ENCODE measurements around the gene RAB39B.
"Not testable (repeated sequence)": the region's sequence is repeated elsewhere in the genome, so short reads cannot be mapped to it uniquely, and the experiment has no call there.

RAB39B gene

GRCh38 chrX:155246748-155247147 is 17.5 kb downstream of the RAB39B start:
- Histone ChIP-seq H3K4me1 (ENCODE audit: control insufficient read depth in 1 of 2, insufficient read depth in 2 of 2, low read length in 2 of 2) (no peaks in the 10 kb centered on the region), H3K36me3 (ENCODE audit: control insufficient read depth in 1 of 2, insufficient read depth in 2 of 2, low read length in 2 of 2) (no peaks in the 10 kb centered on the region), H3K4me3 (ENCODE audit: low read depth in 1 of 2, low read length in 2 of 2) (no peak overlapping the region), H3K9me3 (ENCODE audit: control insufficient read depth in 1 of 2, low read length in 2 of 2) (no peaks in the 10 kb centered on the region), H3K27ac (ENCODE audit: low read length) (no peak overlapping the region), H3K27me3 (ENCODE audit: low read depth, low read length) (no peaks in the 10 kb centered on the region)

- no peaks in the 10 kb centered on the region for H3K4me1 ChIP-seq (ENCODE audit: control insufficient read depth in 1 of 2, insufficient read depth in 2 of 2, low read length in 2 of 2)
- H3K27ac ChIP-seq (ENCODE audit: low read length): no peak overlapping the region
- peaks cover 4 to 14% of the 10 kb centered on the region in 2 donors for H3K36me3 ChIP-seq (ENCODE audit: control insufficient read depth in 1 of 2, insufficient read depth in 2 of 2, low read length in 2 of 2)
- no peaks in the 10 kb centered on the region for H3K9me3 ChIP-seq (ENCODE audit: control insufficient read depth in 1 of 2, low read length in 2 of 2)
- H3K27me3 ChIP-seq (ENCODE audit: low read depth, low read length): no peaks in the 10 kb centered on the region
- no peak overlapping the region for H3K4me3 ChIP-seq (ENCODE audit: low read depth in 1 of 2, low read length in 2 of 2)
Observed at GRCh38 chrX:155242300-155242699, 22.0 kb downstream of the RAB39B start.

GRCh38 chrX:155237719-155238118 is 26.6 kb downstream of the RAB39B start:
- H3K4me3 ChIP-seq (ENCODE audit: low read depth in 1 of 2, low read length in 2 of 2): no peak overlapping the region
- H3K9me3 ChIP-seq (ENCODE audit: control insufficient read depth in 1 of 2, low read length in 2 of 2): no peaks in the 10 kb centered on the region
- peaks cover 13 to 21% of the 10 kb centered on the region in 2 donors for H3K36me3 ChIP-seq (ENCODE audit: control insufficient read depth in 1 of 2, insufficient read depth in 2 of 2, low read length in 2 of 2)
- no peaks in the 10 kb centered on the region for H3K27me3 ChIP-seq (ENCODE audit: low read depth, low read length)
- no peak overlapping the region for H3K27ac ChIP-seq (ENCODE audit: low read length)
- H3K4me1 ChIP-seq (ENCODE audit: control insufficient read depth in 1 of 2, insufficient read depth in 2 of 2, low read length in 2 of 2): no peaks in the 10 kb centered on the region

DNA sequence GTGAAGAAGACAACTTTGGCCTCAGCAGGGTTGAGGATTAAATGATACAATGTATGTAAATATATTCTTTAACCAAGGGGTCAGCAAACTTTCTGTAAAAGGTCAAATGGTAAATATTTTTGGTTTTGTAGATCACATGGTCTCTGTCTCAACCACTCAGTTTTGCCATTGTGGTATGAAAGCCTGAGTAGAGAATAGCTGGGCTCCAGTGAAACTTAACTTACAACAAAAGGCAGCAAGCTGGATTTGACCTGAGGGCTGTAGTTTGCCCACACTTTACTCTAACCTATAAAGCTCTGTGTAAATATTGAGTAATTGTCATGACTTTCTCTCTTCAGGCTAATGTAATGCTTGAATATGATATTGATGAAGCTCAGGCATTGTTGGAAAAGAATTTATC is 28.4 kb downstream of the RAB39B start:
- peaks cover 13 to 20% of the 10 kb centered on the region in 2 donors for H3K36me3 ChIP-seq (ENCODE audit: control insufficient read depth in 1 of 2, insufficient read depth in 2 of 2, low read length in 2 of 2)
- no peaks in the 10 kb centered on the region for H3K4me1 ChIP-seq (ENCODE audit: control insufficient read depth in 1 of 2, insufficient read depth in 2 of 2, low read length in 2 of 2)
- no peak overlapping the region for H3K4me3 ChIP-seq (ENCODE audit: low read depth in 1 of 2, low read length in 2 of 2)
- no peaks in the 10 kb centered on the region for H3K9me3 ChIP-seq (ENCODE audit: control insufficient read depth in 1 of 2, low read length in 2 of 2)
- no peak overlapping the region for H3K27ac ChIP-seq (ENCODE audit: low read length)
- H3K27me3 ChIP-seq (ENCODE audit: low read depth, low read length): no peaks in the 10 kb centered on the region

- Histone ChIP-seq H3K36me3 (ENCODE audit: control insufficient read depth in 1 of 2, insufficient read depth in 2 of 2, low read length in 2 of 2) (peaks cover 14 to 26% of the 10 kb centered on the region in 2 donors), H3K9me3 (ENCODE audit: control insufficient read depth in 1 of 2, low read length in 2 of 2) (no peaks in the 10 kb centered on the region), H3K27me3 (ENCODE audit: low read depth, low read length) (no peaks in the 10 kb centered on the region), H3K27ac (ENCODE audit: low read length) (no peak overlapping the region), H3K4me1 (ENCODE audit: control insufficient read depth in 1 of 2, insufficient read depth in 2 of 2, low read length in 2 of 2) (no peaks in the 10 kb centered on the region), H3K4me3 (ENCODE audit: low read depth in 1 of 2, low read length in 2 of 2) (no peak overlapping the region)
Observed at GRCh38 chrX:155231163-155231562, 33.1 kb downstream of the RAB39B start.

DNA sequence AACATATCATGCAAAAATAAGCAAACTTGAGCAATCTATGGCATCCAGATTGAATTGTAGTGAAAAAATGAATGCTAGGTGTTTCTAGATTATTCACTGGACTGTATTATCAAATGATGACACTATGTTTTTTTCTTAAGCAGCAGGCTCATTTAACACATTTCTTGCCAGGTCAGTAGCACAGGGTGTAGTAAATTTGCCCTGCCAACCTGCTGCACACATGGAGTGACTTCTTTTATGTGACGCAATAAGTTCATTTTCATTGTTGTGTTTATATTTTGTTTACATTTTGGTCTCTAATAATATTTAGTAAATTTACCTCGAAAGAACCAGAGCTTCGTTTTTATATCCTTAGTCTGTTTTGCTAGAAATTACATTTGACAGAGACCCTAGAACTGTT is 38.5 kb downstream of the RAB39B start:
- Histone ChIP-seq H3K4me3 (ENCODE audit: low read depth in 1 of 2, low read length in 2 of 2) (no peak overlapping the region), H3K27ac (ENCODE audit: low read length) (no peak overlapping the region), H3K9me3 (ENCODE audit: control insufficient read depth in 1 of 2, low read length in 2 of 2) (no peaks in the 10 kb centered on the region), H3K27me3 (ENCODE audit: low read depth, low read length) (no peaks in the 10 kb centered on the region), H3K4me1 (ENCODE audit: control insufficient read depth in 1 of 2, insufficient read depth in 2 of 2, low read length in 2 of 2) (no peaks in the 10 kb centered on the region), H3K36me3 (ENCODE audit: control insufficient read depth in 1 of 2, insufficient read depth in 2 of 2, low read length in 2 of 2) (peaks cover 11 to 28% of the 10 kb centered on the region in 2 donors)

DNA sequence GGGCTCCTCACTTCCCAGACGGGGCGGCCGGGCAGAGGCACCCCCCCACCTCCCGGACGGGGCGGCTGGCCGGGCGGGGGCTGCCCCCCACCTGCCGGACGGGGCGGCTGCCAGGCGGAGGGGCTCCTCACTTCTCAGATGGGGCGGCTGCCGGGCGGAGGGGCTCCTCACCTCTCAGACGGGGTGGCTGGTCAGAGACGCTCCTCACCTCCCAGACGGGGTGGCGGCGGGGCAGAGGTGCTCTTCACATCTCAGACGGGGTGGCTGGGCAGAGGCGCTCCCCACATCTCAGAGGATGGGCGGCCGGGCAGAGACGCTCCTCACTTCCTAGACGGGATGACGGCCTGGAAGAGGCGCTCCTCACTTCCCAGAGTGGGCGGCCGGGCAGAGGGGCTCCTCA is 40.5 kb downstream of the RAB39B start:
- H3K27ac ChIP-seq (ENCODE audit: low read length); H3K4me1 ChIP-seq (ENCODE audit: control insufficient read depth in 1 of 2, insufficient read depth in 2 of 2, low read length in 2 of 2); H3K4me3 ChIP-seq (ENCODE audit: low read depth in 1 of 2, low read length in 2 of 2); H3K27me3 ChIP-seq (ENCODE audit: low read depth, low read length); H3K9me3 ChIP-seq (ENCODE audit: control insufficient read depth in 1 of 2, low read length in 2 of 2): not testable (repeated sequence)
- peaks cover 8 to 21% of the 10 kb centered on the region in 2 donors for H3K36me3 ChIP-seq (ENCODE audit: control insufficient read depth in 1 of 2, insufficient read depth in 2 of 2, low read length in 2 of 2)

DNA sequence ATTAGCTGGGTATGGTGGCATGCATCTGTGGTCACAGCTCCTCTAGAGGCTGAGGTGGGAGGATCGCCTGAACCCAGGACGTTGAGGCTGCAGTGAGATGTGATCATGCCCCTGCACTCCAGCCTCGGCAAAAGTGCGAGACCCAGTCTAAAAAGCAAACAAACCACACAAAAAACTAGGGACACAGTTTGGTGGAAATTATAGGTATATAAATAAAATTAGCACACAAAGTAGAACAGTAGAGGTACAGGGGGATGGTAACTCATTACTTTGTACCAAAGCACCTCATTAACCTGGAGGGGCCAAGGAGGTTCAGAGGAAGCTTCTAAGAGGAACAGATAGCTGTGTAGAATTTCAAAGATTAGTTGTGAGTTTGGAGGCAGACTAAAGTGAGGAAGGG is 42.9 kb downstream of the RAB39B start:
- Histone ChIP-seq H3K27me3 (ENCODE audit: low read depth, low read length) (no peaks in the 10 kb centered on the region), H3K36me3 (ENCODE audit: control insufficient read depth in 1 of 2, insufficient read depth in 2 of 2, low read length in 2 of 2) (peaks cover 0 to 5% of the 10 kb centered on the region in 2 donors), H3K27ac (ENCODE audit: low read length) (no peak overlapping the region), H3K9me3 (ENCODE audit: control insufficient read depth in 1 of 2, low read length in 2 of 2) (no peaks in the 10 kb centered on the region), H3K4me1 (ENCODE audit: control insufficient read depth in 1 of 2, insufficient read depth in 2 of 2, low read length in 2 of 2) (peaks cover 6 to 14% of the 10 kb centered on the region in 2 donors), H3K4me3 (ENCODE audit: low read depth in 1 of 2, low read length in 2 of 2) (no peak overlapping the region)

DNA sequence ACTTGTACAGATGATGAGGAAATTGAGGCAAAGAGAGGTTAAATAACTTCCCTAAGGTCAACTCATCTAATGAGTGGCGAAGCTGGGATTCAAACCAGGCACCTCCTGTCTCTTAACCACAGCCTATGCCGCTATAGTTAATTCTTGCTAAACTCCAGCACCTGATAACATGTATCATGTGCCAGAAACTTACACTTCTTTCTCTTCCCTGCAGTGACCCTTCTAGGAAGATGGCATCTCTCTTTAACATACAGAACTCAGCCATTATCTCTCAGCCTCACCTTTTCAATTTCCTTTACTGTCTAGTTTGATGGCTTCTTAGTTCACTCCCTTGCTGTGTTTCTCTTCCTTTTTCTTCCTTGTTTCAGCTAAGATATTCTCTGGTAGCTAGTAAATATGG is 45.5 kb downstream of the RAB39B start:
- H3K4me3 ChIP-seq (ENCODE audit: low read depth in 1 of 2, low read length in 2 of 2): no peak overlapping the region
- H3K27me3 ChIP-seq (ENCODE audit: low read depth, low read length): no peaks in the 10 kb centered on the region
- peaks cover 0 to 5% of the 10 kb centered on the region in 2 donors for H3K36me3 ChIP-seq (ENCODE audit: control insufficient read depth in 1 of 2, insufficient read depth in 2 of 2, low read length in 2 of 2)
- peaks cover 9 to 14% of the 10 kb centered on the region in 2 donors for H3K4me1 ChIP-seq (ENCODE audit: control insufficient read depth in 1 of 2, insufficient read depth in 2 of 2, low read length in 2 of 2)
- H3K27ac ChIP-seq (ENCODE audit: low read length): no peak overlapping the region
- H3K9me3 ChIP-seq (ENCODE audit: control insufficient read depth in 1 of 2, low read length in 2 of 2): no peaks in the 10 kb centered on the region

- peaks cover 0 to 5% of the 10 kb centered on the region in 2 donors for H3K36me3 ChIP-seq (ENCODE audit: control insufficient read depth in 1 of 2, insufficient read depth in 2 of 2, low read length in 2 of 2)
- peak overlapping the region; percentile 72 to 81 for H3K4me3 ChIP-seq (ENCODE audit: low read depth in 1 of 2, low read length in 2 of 2)
- peak overlapping the region; percentile 67 for H3K27ac ChIP-seq (ENCODE audit: low read length)
- H3K9me3 ChIP-seq (ENCODE audit: control insufficient read depth in 1 of 2, low read length in 2 of 2): no peaks in the 10 kb centered on the region
- peaks cover 9 to 14% of the 10 kb centered on the region in 2 donors for H3K4me1 ChIP-seq (ENCODE audit: control insufficient read depth in 1 of 2, insufficient read depth in 2 of 2, low read length in 2 of 2)
- no peaks in the 10 kb centered on the region for H3K27me3 ChIP-seq (ENCODE audit: low read depth, low read length)
Observed at GRCh38 chrX:155216940-155217440, 47.3 kb downstream of the RAB39B start.

- H3K4me3 ChIP-seq (ENCODE audit: low read depth in 1 of 2, low read length in 2 of 2): peak within 1 kb of the TSS; percentile 72 to 81
- H3K27me3 ChIP-seq (ENCODE audit: low read depth, low read length): no peaks in the 10 kb centered on the region
- no peaks in the 10 kb centered on the region for H3K36me3 ChIP-seq (ENCODE audit: control insufficient read depth in 1 of 2, insufficient read depth in 2 of 2, low read length in 2 of 2)
- peaks cover 9 to 14% of the 10 kb centered on the region in 2 donors for H3K4me1 ChIP-seq (ENCODE audit: control insufficient read depth in 1 of 2, insufficient read depth in 2 of 2, low read length in 2 of 2)
- H3K27ac ChIP-seq (ENCODE audit: low read length): peak within 1 kb of the TSS; percentile 80
- no peaks in the 10 kb centered on the region for H3K9me3 ChIP-seq (ENCODE audit: control insufficient read depth in 1 of 2, low read length in 2 of 2)
Observed at GRCh38 chrX:155216179-155216939, 47.9 kb downstream of the RAB39B start, which contains the start of gene VBP1. VBP1 (plus strand) TSS chrX:155216460; CDS start chrX:155216483, 23 bp downstream.

All from muscle layer of duodenum (tissue), 2 donors.